ENCODE results near the gene ACADSB.

ACADSB gene

GRCh38 chr10:123096452-123096851 is 87.6 kb downstream of the ACADSB start:
- DNase-seq (ENCODE audit: low read depth, low spot score): no peak
- no peak overlapping the region for H3K4me3 ChIP-seq (ENCODE audit: low read depth, low read length)
- TF ChIP-seq, protein P1, sequence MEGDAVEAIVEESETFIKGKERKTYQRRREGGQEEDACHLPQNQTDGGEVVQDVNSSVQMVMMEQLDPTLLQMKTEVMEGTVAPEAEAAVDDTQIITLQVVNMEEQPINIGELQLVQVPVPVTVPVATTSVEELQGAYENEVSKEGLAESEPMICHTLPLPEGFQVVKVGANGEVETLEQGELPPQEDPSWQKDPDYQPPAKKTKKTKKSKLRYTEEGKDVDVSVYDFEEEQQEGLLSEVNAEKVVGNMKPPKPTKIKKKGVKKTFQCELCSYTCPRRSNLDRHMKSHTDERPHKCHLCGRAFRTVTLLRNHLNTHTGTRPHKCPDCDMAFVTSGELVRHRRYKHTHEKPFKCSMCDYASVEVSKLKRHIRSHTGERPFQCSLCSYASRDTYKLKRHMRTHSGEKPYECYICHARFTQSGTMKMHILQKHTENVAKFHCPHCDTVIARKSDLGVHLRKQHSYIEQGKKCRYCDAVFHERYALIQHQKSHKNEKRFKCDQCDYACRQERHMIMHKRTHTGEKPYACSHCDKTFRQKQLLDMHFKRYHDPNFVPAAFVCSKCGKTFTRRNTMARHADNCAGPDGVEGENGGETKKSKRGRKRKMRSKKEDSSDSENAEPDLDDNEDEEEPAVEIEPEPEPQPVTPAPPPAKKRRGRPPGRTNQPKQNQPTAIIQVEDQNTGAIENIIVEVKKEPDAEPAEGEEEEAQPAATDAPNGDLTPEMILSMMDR (IDR thresholded peaks at IDR 0.05; ENCODE audit: low read depth, low read length): no peak
- in situ Hi-C loops (cut with HindIII; ENCODE audit: low sequenced_read_pairs): no loop called here

DNA sequence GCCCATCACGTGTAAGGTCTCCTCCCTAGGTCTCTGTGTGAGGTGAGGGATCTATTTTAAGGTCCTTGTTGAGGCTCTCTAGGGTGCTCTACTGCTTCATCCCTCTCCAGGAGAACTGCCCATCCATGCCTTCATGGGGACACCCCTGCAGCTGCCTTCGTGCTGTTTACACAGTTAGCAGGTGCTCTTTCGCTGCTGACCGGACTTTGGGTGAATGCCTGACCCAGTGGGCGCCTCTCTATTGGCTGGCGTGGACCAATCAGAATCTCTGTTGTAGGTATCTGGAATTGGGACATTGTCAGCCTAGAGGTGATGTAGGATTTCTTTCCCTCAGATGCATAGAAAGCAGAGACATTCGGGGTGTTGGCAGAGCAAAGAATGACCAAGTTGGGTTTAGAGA is 88.2 kb downstream of the ACADSB start:
- in situ Hi-C loops (cut with HindIII; ENCODE audit: low sequenced_read_pairs): no loop called here
- H3K4me3 ChIP-seq (ENCODE audit: low read depth, low read length): no peak overlapping the region
- TF ChIP-seq, protein P1 (IDR thresholded peaks at IDR 0.05; ENCODE audit: low read depth, low read length): no peak
- no peak for DNase-seq (ENCODE audit: low read depth, low spot score)

DNA sequence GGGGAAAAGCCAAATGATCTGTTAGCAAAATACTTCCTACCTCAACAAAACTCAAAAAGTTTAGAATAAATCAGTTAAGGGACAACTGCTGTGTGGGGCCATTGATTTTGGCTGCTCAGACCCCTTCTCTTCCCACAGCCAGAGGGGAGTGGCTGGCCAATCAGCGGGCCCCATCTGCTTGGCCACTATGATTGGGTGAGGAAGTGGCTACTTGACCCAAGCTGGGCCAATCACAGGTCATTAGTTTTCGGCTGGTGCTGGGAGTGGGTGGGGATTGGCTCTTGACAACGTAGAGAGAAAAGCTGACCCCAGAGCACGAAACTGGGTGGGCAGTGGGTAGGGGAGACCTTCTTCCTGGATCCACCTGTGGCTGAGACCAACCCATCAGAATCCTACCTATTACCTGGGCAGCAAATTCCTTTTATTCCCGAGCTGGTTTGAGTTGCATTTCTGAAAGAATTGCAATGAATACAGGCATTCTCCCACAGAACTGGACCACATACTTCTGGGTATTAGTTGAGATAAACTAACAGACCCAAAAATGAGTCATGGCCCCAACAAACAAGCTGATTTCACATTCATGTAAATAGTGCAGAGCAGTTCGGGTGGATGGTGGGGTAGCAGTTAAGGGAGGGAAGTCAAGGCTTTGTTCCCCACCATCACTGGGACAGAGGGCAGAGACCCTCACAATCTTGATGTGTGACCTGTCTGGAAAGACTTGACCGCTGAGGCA is 91.4 kb downstream of the ACADSB start:
- no peak for DNase-seq (ENCODE audit: low read depth, low spot score)
- in situ Hi-C loops (cut with HindIII; ENCODE audit: low sequenced_read_pairs): no loop called here
- TF ChIP-seq, protein P1 (IDR thresholded peaks at IDR 0.05; ENCODE audit: low read depth, low read length): no peak
- no peak overlapping the region for H3K4me3 ChIP-seq (ENCODE audit: low read depth, low read length)

- in situ Hi-C loops (cut with HindIII; ENCODE audit: low sequenced_read_pairs): no loop called here
- TF ChIP-seq, protein P1 (IDR thresholded peaks at IDR 0.05; ENCODE audit: low read depth, low read length): no peak
Observed at GRCh38 chr10:123101872-123102271, 93.1 kb downstream of the ACADSB start.

DNA sequence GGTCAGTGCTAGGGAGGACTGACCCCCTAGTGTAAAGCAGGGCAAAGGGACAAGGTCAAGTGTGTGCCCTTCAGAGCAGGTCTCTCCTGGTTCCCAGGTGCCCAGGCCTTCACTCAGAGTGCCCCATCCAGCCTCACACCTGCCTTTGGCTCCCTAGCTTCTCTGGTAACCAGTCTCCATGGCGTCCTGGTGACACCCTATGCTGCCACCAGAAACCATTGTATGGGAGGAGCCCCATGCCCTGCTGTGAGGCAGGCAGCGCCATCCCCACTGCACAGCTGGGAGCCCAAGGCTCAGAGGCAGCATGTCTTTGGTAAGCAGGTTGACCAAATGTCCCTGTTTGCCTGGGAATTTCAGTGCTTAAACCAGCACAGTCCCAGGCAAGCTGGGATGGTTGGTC is 93.9 kb downstream of the ACADSB start:
- no peak overlapping the region for H3K4me3 ChIP-seq (ENCODE audit: low read depth, low read length)
- no peak for DNase-seq (ENCODE audit: low read depth, low spot score)
- TF ChIP-seq, protein P1 (IDR thresholded peaks at IDR 0.05; ENCODE audit: low read depth, low read length): no peak
- in situ Hi-C loops (cut with HindIII; ENCODE audit: low sequenced_read_pairs): no loop called here

More at GRCh38 chr10:123101872-123102271, 93.1 kb downstream of the ACADSB start:
- no peak overlapping the region for H3K4me3 ChIP-seq (ENCODE audit: low read depth, low read length)
- DNase-seq (ENCODE audit: low read depth, low spot score): no peak

DNA sequence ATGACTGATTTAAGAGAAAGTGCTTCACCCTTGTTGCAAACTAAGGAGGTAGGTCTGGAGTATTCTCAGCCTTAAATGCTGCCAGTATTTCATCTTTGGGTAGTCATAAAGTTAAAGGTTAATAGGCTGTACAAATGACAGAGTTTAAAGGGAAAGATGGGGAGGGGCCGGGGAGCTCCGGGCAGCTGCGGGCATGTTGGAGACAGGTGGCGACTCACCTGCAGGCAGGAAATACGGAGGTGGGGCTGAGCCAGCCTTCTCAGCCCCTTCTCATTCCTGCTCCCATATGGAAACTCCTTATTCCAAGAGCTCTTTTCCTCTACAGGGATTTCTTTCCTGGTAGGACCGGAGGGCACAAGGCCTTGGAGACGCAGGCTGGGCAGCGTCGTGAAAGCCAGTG is 95.1 kb downstream of the ACADSB start:
- in situ Hi-C loops (cut with HindIII; ENCODE audit: low sequenced_read_pairs): no loop called here

More for the DNA sequence above, 95.1 kb downstream of the ACADSB start:
- no peak overlapping the region for H3K4me3 ChIP-seq (ENCODE audit: low read depth, low read length)
- TF ChIP-seq, protein P1 (IDR thresholded peaks at IDR 0.05; ENCODE audit: low read depth, low read length): no peak
- DNase-seq (ENCODE audit: low read depth, low spot score): no peak

All from astrocyte of the spinal cord (primary cell).